Right ventricle myocardium superior (tissue), 1 donor: Measurements from ENCODE around the gene SYK. TPM values are rescaled to one million over a fixed set of nuclear protein-coding genes. Genes with fewer than 3 reads are reported as not detected.
"Not testable (repeated sequence)": the region's sequence is repeated elsewhere in the genome, so short reads cannot be mapped to it uniquely, and the experiment has no call there.

ENCODE experiments used
- ATAC-seq: fragments of 200-7000 bp; cut with Tn5 transposase; one replicate; pipeline ENCODE4 v1.9.1; 2020; ENCODE audit warnings: mild to moderate bottlenecking; ENCODE audit not compliant: poor library complexity
- DNase-seq: peaks from one replicate; pipeline ENCODE4 v3.0.0-alpha.2; 2020
- intact Hi-C: fragments of 100-400 bp; cut with DNase I; formaldehyde crosslinking; loops from one replicate; pipeline ENCODE4 v1.11.2; 2022
- long read RNA-seq: library from polyadenylated mRNA; unstranded; transcript quantifications from one replicate; pipeline ENCODE4 v2.0.0, GENCODE V29; 2021
- total RNA-seq: library from RNA; stranded (reverse); fragmentation: NEBNext Ultra II Directional; extraction: Animal tissue kit (Norgen Biotek cat#: 25700); gene quantifications from one replicate; pipeline ENCODE4 v1.2.1, GENCODE V29; 2021
- donor health status: DM: no; HTN: yes; CAD: no; lungs with severe emphysema.

The SYK gene
- 6.5 TPM for total RNA-seq
- long read RNA-seq, full-length matches to known transcripts: 9 of 12 reads
- long read RNA-seq, partial matches to known transcripts: 1 of 12 reads
- long read RNA-seq, other reads (novel, unspliced or antisense): 2 of 12 reads

DNA sequence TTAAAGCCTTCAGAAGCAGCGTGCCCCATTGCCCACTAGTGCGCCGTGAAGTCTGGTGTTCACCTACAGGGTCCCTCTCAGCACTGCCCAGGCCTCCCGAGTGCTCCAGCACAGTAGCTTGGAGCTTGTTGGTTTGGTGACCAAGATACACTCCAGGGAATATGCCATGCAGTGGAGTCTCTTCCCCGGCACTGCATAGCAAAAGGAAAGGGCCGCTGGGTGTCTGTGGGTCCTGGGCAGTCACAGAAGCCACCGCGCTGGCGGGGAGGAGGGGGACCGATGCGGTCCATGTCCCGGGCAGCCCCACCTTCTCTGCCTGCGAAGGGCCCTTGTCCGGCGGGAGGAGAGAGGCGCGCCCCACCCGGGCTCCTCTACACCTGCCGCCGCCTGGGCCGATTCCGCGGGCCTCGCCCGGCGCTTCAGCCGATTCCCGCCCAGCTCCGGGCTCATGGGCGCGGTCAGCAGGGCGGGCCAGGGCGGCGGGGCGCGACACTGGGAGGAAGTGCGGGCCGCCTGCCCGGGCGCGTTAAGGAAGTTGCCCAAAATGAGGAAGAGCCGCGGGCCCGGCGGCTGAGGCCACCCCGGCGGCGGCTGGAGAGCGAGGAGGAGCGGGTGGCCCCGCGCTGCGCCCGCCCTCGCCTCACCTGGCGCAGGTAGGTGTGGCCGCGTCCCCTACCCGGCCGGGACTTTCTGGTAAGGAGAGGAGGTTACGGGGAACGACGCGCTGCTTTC lies at the start of gene SYK:
Gene SYK (plus strand): TSS at position 579 of the 732 bp plus-strand sequence. CDS start 42,080 bp downstream, outside the sequence.
- DNase-seq (peak; percentile 81), ATAC-seq (peak; percentile 90)
- intact Hi-C loops: no loop called here

- ATAC-seq, DNase-seq, intact Hi-C loops: not testable (repeated sequence)
Observed at GRCh38 chr9:90755514-90756371, 45.9 kb upstream of the SYK start.

DNA sequence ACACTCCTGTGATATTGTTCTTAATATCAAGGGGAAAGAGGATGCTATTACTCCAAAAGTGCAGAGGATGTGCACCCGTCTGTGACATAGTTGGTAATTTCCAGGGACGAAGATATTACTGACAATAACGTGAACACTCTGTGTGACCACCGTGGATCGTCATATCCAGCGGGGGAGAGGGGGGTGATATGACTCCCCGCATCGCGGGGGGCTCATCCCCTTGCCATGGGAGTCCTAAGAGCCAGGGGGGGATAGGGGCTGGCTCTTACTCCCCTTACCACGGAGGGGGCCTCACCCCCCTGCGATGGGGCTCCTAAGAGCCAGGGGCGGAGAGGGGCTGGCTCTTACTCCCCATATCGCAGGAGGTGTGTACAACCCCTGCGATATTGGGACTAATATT lies 41.0 kb upstream of the SYK start:
- intact Hi-C loops, ATAC-seq: not testable (repeated sequence)

GRCh38 chr9:90766731-90767130 lies 34.9 kb upstream of the SYK start:
- no peak for ATAC-seq
- intact Hi-C loops: no loop called here
- no peak for DNase-seq

More for the DNA sequence above, 41.0 kb upstream of the SYK start:
- DNase-seq: not testable (repeated sequence)

DNA sequence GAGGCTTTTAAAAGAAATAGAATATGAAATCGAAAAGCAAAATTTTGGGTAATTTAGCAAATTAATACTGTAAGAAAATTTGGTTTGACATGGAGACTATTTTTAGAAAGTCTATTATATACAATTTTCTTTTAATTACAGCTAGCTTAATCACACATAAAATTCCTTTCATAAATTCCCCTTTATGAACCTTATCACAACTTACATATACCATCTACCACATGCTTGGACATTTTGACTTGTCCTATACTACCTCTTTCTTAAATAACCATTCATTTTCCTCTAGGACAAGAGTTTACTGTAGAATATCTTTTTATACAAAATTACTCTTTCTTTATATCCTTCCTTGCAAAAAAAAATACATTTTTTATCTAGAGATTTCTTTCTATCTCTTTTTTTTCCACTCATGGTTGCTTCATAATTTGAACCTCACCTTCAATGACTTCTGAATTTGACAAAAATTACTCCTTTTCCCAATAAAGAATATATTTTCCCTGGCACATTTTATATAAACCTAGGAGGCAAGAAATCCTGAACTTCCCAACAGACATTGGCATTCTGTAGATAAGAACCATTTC lies 34.0 kb upstream of the SYK start:
- ATAC-seq: no peak
- intact Hi-C loops: no loop called here
- no peak for DNase-seq

- DNase-seq (no peak), ATAC-seq (no peak)
- intact Hi-C loops: no loop called here
Observed at GRCh38 chr9:90770182-90770738, 31.4 kb upstream of the SYK start.

DNA sequence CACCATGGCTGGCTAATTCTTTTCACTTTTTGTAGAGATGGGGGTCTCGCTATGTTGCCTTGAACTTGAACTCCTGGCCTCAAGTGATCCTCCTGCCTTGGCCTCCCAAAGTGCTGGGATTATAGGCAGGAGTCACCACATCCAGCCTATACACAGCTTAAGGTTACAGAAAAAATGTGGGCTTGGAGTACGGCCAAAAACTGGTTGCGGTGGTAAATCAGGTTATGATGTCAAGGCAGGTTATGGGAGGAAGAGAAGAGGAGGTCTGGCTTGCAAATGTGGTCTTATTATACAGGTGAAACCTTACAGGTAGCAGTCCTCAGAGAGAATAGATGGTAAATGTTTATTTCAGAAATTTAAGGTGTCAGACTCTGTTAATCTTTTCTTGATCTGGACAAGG lies 30.7 kb upstream of the SYK start:
- DNase-seq (no peak), ATAC-seq (no peak)
- intact Hi-C loops: no loop called here

GRCh38 chr9:90772386-90772785 lies 29.2 kb upstream of the SYK start:
- no peak for ATAC-seq
- intact Hi-C loops: no loop called here
- DNase-seq: no peak

DNA sequence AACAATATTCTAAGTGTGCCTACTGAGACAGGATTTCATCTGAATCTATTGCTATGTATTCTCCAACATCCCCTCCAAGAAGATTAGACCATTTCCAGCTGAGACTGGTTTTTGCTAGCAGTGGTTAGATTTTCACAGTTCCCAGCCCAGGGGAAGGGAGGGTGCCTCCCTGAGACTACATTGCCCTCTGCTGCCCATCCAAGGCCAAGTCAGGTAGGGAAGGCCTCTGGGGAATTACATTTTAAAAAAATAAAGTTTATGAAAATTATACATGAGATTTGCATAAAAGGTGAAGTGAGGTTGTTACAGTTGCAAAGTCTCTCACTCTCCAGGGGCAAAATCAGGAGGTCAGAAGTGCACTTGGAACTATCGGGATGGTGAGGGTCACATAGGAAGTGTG lies 28.0 kb upstream of the SYK start:
- ATAC-seq (peak; percentile 52), DNase-seq (no peak)
- intact Hi-C loops: no loop called here

DNA sequence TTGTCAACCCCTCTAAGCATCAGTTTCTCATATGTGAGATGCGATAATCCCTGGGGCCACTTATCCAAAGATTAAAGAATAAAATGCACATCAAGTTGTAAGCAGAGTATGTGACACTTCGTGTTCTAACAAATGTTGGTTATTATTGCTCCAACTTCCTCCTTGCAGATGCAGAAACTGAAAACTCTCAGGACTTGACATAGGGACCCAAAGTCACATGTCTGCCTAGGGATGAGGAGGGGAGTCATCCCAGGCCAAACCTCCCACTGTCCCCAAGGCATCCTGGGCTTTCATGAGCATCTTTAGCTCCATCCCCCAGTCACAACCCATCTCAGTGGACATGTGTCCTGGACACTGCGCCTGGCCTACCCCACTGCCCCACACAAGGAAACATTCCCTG lies 27.5 kb upstream of the SYK start:
- DNase-seq (no peak), ATAC-seq (no peak)
- intact Hi-C loops: no loop called here

DNA sequence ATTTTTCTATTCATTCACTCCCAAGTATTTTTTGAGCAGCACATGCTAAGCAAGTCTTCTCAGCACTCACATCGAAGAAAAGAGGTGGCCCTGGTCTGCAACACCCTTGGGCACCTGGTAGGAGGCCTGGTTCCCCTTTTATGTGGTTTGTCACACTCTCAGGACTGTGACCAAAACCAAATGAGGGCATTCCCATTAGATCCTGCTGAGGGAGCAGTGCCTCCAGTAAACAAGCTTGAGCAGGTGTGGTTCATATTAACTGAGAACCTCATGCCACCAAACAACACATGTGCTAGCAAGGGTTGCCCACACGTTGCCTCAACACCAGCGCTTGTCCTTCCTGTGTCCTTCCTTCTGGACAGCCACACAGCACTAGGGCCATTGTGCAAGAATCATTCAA lies 26.9 kb upstream of the SYK start:
- intact Hi-C loops: no loop called here
- DNase-seq: no peak
- ATAC-seq: no peak

DNA sequence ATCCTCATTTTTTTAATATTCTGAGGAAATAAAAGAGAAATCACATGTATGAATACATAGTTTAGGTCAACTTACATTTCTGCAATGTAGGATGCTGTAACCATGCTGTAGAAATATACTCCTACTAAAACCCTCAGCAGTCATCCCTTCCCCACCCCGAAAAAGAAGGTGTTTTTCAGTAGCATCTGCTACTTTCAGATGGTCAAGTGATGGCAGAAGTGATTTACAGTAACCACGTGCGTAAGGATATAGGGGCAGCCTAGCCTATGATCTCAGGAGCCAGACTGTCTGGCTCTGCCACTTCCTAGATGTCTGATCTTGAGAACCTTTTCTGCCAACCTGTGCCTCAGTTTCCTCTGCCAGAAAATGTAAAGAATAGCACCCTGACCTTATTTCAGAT lies 26.0 kb upstream of the SYK start:
- DNase-seq (no peak), ATAC-seq (no peak)
- intact Hi-C loops: no loop called here

- intact Hi-C loops: no loop called here
- DNase-seq (no peak), ATAC-seq (no peak)
Observed at GRCh38 chr9:90778746-90779145, 22.9 kb upstream of the SYK start.

GRCh38 chr9:90783552-90783951 lies 18.1 kb upstream of the SYK start:
- intact Hi-C loops: no loop called here
- DNase-seq (no peak), ATAC-seq (no peak)

- ATAC-seq (no peak), DNase-seq (no peak)
- intact Hi-C loops: no loop called here
Observed at GRCh38 chr9:90783964-90784363, 17.7 kb upstream of the SYK start.

- no peak for DNase-seq
- intact Hi-C loops: no loop called here
- no peak for ATAC-seq
Observed at GRCh38 chr9:90787771-90788460, 13.7 kb upstream of the SYK start.

- intact Hi-C loops, ATAC-seq, DNase-seq: not testable (repeated sequence)
Observed at GRCh38 chr9:90788527-90788926, 13.1 kb upstream of the SYK start.

GRCh38 chr9:90789408-90789807 lies 12.2 kb upstream of the SYK start:
- intact Hi-C loops: no loop called here
- ATAC-seq: no peak
- no peak for DNase-seq

GRCh38 chr9:90789862-90790261 lies 11.8 kb upstream of the SYK start:
- DNase-seq: no peak
- intact Hi-C loops: no loop called here
- no peak for ATAC-seq
